OCI-LY3 (cell line): Measurements from ENCODE around the gene TAS2R42.

Experiments
- H2AFZ ChIP-seq: fragments of 200-600, 300-600 bp; shearing (Covaris generic); 2 replicates; pipeline ENCODE4 v1.6.0; 2014; ENCODE audit warnings: antibody characterized with exemption, low read depth, low read length
- H3K27ac ChIP-seq: fragments of 200-600, 300-600 bp; sonication (generic); 2 replicates; pipeline ENCODE4 v1.5.1; 2014; ENCODE audit warnings: mild to moderate bottlenecking, low read length, moderate library complexity, mixed read lengths
- H3K27me3 ChIP-seq: fragments of 200-600, 300-600 bp; sonication (generic); 2 replicates; pipeline ENCODE4 v1.6.1; 2014; ENCODE audit warnings: low read depth, low read length, mixed read lengths
- H3K36me3 ChIP-seq: fragments of 200-600, 300-600 bp; sonication (generic); replicated peaks from 2 replicates; pipeline ENCODE3; 2014; ENCODE audit warnings: low read depth, low read length, mixed read lengths
- H3K4me1 ChIP-seq: fragments of 300-600, 200-600 bp; sonication (generic); 2 replicates; pipeline ENCODE4 v1.6.1; 2014; ENCODE audit warnings: low read length, mixed read lengths
- H3K4me2 ChIP-seq: fragments of 200-600, 300-600 bp; sonication (generic); 2 replicates; pipeline ENCODE4 v1.6.1; 2014; ENCODE audit warnings: low read length, mixed read lengths
- H3K4me3 ChIP-seq: fragments of 300-600, 200-600 bp; sonication (generic); 2 replicates; pipeline ENCODE4 v1.5.1; 2014; ENCODE audit warnings: antibody characterized with exemption, mild to moderate bottlenecking, low read length, moderate library complexity
- H3K79me2 ChIP-seq: fragments of 300-600, 200-600 bp; shearing (Covaris generic); 2 replicates; pipeline ENCODE4 v1.6.1; 2014; ENCODE audit warnings: mild to moderate bottlenecking, low read length, mixed read lengths
- H3K9ac ChIP-seq: fragments of 300-600, 200-600 bp; shearing (Covaris generic); 2 replicates; pipeline ENCODE4 v1.6.0; 2014; ENCODE audit warnings: mild to moderate bottlenecking, low read length, moderate library complexity
- H3K9me3 ChIP-seq: fragments of 200-600, 300-600 bp; shearing (Covaris generic); 2 replicates; pipeline ENCODE4 v1.6.1; 2014; ENCODE audit warnings: low read length, mixed read lengths; ENCODE audit not compliant: insufficient read depth
- H4K20me1 ChIP-seq: fragments of 200-600, 300-600 bp; sonication (generic); 2 replicates; pipeline ENCODE4 v1.6.1; 2016; ENCODE audit warnings: low read length, mixed read lengths; ENCODE audit not compliant: insufficient read depth
- EZH2phosphoT487 ChIP-seq: fragments of 200-600 bp; shearing (Covaris generic); IDR thresholded peaks from 2 replicates; pipeline ENCODE4 v1.6.1; 2018; ENCODE audit warnings: antibody characterized with exemption, mixed run types, low read depth
- TF ChIP-seq, protein P1 (sequence below): fragments of 200-600, 300-600 bp; sonication (generic); IDR thresholded peaks from 2 replicates; pipeline ENCODE4 v1.5.1; 2014; ENCODE audit warnings: antibody characterized with exemption, low read length, low read depth

Gene TAS2R42, protein sequence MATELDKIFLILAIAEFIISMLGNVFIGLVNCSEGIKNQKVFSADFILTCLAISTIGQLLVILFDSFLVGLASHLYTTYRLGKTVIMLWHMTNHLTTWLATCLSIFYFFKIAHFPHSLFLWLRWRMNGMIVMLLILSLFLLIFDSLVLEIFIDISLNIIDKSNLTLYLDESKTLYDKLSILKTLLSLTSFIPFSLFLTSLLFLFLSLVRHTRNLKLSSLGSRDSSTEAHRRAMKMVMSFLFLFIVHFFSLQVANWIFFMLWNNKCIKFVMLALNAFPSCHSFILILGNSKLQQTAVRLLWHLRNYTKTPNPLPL

GRCh38 chr12:11186837-11187236 is at the start of gene TAS2R42:
Gene TAS2R42 (minus strand): TSS chr12:11186937. CDS start chr12:11186937, 0 bp downstream.
- Histone ChIP-seq H3K27ac (no peak within 1 kb of the TSS), H3K36me3 (no peaks in the 10 kb centered on the region), H3K4me2 (no peak within 1 kb of the TSS), H3K4me3 (no peak within 1 kb of the TSS), H3K79me2 (no peaks in the 10 kb centered on the region), H3K27me3 (no peaks in the 10 kb centered on the region), H4K20me1 (no peaks in the 10 kb centered on the region), H3K4me1 (no peaks in the 10 kb centered on the region), H3K9ac (no peak within 1 kb of the TSS), H2AFZ (no peak within 1 kb of the TSS), H3K9me3 (no peaks in the 10 kb centered on the region)
- TF ChIP-seq, protein P1, sequence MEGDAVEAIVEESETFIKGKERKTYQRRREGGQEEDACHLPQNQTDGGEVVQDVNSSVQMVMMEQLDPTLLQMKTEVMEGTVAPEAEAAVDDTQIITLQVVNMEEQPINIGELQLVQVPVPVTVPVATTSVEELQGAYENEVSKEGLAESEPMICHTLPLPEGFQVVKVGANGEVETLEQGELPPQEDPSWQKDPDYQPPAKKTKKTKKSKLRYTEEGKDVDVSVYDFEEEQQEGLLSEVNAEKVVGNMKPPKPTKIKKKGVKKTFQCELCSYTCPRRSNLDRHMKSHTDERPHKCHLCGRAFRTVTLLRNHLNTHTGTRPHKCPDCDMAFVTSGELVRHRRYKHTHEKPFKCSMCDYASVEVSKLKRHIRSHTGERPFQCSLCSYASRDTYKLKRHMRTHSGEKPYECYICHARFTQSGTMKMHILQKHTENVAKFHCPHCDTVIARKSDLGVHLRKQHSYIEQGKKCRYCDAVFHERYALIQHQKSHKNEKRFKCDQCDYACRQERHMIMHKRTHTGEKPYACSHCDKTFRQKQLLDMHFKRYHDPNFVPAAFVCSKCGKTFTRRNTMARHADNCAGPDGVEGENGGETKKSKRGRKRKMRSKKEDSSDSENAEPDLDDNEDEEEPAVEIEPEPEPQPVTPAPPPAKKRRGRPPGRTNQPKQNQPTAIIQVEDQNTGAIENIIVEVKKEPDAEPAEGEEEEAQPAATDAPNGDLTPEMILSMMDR, result no peak
- no peak for TF ChIP-seq EZH2phosphoT487

DNA sequence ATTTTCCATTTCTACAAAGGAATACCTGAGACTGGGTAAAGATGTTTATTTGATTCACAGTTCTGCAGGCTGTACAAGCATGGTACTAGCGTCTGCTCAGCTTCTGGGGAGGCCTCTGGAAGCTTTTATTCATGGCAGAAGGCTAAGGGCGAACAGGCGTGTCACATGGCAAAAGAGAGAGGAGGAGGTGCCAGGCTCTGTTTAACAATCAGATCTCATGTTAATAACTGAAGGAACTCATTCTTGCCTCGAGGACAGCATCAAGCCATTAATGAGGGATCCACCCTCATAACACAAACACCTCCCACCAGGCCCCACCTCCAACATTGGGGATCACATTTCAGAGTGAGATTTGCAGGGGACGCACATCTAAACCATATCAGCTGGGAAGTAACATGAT is 46.8 kb upstream of the TAS2R42 start:
- TF ChIP-seq, protein P1, result no peak
- TF ChIP-seq EZH2phosphoT487, result no peak
- no peaks in the 10 kb centered on the region for H3K27me3 ChIP-seq
- no peaks in the 10 kb centered on the region for H3K79me2 ChIP-seq
- H4K20me1 ChIP-seq, result no peaks in the 10 kb centered on the region
- H3K4me1 ChIP-seq, result no peaks in the 10 kb centered on the region
- no peak overlapping the region for H3K4me2 ChIP-seq
- no peak overlapping the region for H3K9ac ChIP-seq
- no peak overlapping the region for H3K4me3 ChIP-seq
- no peak overlapping the region for H2AFZ ChIP-seq
- H3K27ac ChIP-seq, result no peak overlapping the region
- H3K36me3 ChIP-seq, result no peaks in the 10 kb centered on the region
- H3K9me3 ChIP-seq, result no peaks in the 10 kb centered on the region

GRCh38 chr12:11228296-11228879 is 41.7 kb upstream of the TAS2R42 start:
- no peak overlapping the region; the same call in 1 of the 2 replicates for H2AFZ ChIP-seq
- H3K9ac ChIP-seq, result no peak overlapping the region
- H3K27me3 ChIP-seq, result no peaks in the 10 kb centered on the region
- peak overlapping the region; percentile 65 for H3K4me2 ChIP-seq
- peak overlapping the region; percentile 33; the same call in 1 of the 2 replicates for H3K4me3 ChIP-seq
- H4K20me1 ChIP-seq, result no peaks in the 10 kb centered on the region
- no peak overlapping the region for H3K27ac ChIP-seq
- no peaks in the 10 kb centered on the region for H3K9me3 ChIP-seq
- H3K36me3 ChIP-seq, result no peaks in the 10 kb centered on the region
- no peaks in the 10 kb centered on the region for H3K4me1 ChIP-seq
- TF ChIP-seq EZH2phosphoT487, result no peak
- TF ChIP-seq, protein P1, result peak; percentile 80
- H3K79me2 ChIP-seq, result no peaks in the 10 kb centered on the region

DNA sequence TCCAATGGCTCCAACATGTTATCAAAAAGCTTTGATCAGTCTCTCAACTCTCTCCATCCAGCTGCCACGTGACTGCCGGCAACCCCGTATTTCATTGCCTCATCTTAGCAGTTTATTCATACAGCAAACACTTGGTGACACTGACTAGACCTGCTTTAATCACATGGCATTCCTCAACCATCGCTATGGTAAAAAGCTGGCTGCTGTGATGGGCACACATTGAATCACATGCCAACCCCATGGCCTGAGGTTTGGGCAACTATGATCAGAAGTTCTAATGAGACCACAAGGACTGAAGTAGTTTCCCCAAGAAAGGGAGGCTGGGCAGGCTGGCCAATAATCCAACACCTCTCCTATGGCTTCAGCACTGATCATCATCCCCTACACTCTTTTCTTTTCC is 40.6 kb upstream of the TAS2R42 start:
- Histone ChIP-seq H3K9me3 (no peaks in the 10 kb centered on the region), H3K4me2 (no peak overlapping the region), H3K27ac (no peak overlapping the region), H3K4me3 (no peak overlapping the region), H2AFZ (no peak overlapping the region), H3K36me3 (no peaks in the 10 kb centered on the region), H3K79me2 (no peaks in the 10 kb centered on the region), H3K9ac (no peak overlapping the region), H4K20me1 (no peaks in the 10 kb centered on the region), H3K27me3 (no peaks in the 10 kb centered on the region), H3K4me1 (no peaks in the 10 kb centered on the region)
- TF ChIP-seq EZH2phosphoT487, result no peak
- TF ChIP-seq, protein P1, result no peak
